ENCODE data around the gene COA5.

Gene COA5, protein sequence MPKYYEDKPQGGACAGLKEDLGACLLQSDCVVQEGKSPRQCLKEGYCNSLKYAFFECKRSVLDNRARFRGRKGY

DNA sequence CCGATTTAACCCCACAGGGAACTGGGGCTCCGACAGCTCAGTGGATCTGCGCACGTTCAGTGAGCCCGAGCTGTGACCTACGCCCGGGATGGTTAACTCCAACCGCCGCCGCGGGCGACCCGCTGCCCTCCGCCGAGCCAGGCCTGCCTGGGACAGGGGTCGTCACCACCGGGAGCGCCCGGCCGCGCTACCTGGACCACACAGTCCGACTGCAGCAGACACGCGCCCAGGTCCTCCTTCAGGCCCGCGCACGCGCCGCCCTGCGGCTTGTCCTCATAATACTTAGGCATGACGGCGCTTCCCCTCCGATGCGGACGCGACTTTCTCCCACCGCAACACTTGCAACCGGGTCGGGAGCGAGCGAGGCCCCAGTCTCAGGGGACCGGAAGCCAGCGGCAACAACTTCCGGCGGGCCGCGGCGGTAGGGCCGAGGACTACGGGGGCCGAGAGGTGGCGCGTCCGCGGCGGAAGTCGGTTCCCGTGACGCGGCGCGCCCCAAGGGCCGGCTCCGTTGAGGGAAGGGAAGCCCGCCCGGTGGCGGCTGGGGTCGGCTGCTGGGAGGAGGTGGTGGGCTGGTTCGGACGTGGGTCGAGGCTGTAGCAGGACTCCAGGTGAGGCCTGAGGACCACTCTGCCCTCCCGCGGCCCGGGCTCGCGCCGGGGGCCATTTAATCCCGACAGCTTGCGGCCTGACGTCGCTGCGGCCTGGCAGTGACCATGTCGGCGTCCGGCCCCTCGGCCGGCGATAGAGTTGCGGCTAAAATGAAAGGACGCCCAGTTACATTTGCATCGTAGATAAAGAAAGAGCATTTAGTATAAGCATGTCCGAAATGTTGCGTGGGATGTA is at the start of gene COA5, which contains the start of gene UNC50:
COA5 (minus strand) TSS at position 397 of the 846 bp plus-strand sequence; CDS start at position 290, 107 bp downstream.
UNC50 (plus strand) TSS at position 474 of the 846 bp plus-strand sequence. CDS start 1,171 bp downstream, outside the sequence.
- Histone ChIP-seq H3K4me1 (ENCODE audit: control insufficient read depth, insufficient read depth, low read length) (peaks cover 33% of the 10 kb centered on the region), H3K9me3 (ENCODE audit: control insufficient read depth, low read length) (no peaks in the 10 kb centered on the region), H3K9ac (ENCODE audit: low read length) (peak within 1 kb of the TSS; percentile 98), H3K4me3 (ENCODE audit: low read length) (peak within 1 kb of the TSS; percentile 92), H3K36me3 (ENCODE audit: control insufficient read depth, insufficient read depth, low read length, severe bottlenecking) (peaks cover 38% of the 10 kb centered on the region), H3K27me3 (replicated peaks; ENCODE audit: control insufficient read depth, insufficient read depth, low read length) (no peaks in the 10 kb centered on the region)
- DNase-seq (ENCODE audit: low read depth): peak; percentile 97

DNA sequence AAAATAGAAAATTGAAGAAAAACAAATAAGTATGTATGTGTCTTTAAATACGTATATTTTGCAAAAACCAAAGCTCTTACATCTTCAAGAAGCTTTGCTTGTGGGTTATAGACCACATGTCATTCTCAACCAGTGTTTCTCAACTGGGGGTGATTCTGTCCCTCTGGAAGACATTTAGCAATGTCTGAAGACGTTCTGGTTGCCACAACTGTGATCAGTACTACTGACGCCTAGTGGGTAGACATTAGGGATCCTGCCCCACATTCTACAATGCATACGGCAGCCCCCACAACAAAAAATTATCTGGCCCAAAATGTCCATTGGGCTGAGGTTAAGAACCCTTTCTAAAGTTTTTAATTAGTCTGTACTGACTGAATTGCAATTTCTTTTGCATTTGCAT is 48.5 kb upstream of the COA5 start:
- no peak overlapping the region for H3K9ac ChIP-seq (ENCODE audit: low read length)
- H3K4me3 ChIP-seq (ENCODE audit: low read length): no peak overlapping the region
- peaks cover 7% of the 10 kb centered on the region for H3K9me3 ChIP-seq (ENCODE audit: control insufficient read depth, low read length)
- no peak for DNase-seq (ENCODE audit: low read depth)
- no peaks in the 10 kb centered on the region for H3K36me3 ChIP-seq (ENCODE audit: control insufficient read depth, insufficient read depth, low read length, severe bottlenecking)
- no peaks in the 10 kb centered on the region for H3K4me1 ChIP-seq (ENCODE audit: control insufficient read depth, insufficient read depth, low read length)
- H3K27me3 ChIP-seq (replicated peaks; ENCODE audit: control insufficient read depth, insufficient read depth, low read length): no peaks in the 10 kb centered on the region

DNA sequence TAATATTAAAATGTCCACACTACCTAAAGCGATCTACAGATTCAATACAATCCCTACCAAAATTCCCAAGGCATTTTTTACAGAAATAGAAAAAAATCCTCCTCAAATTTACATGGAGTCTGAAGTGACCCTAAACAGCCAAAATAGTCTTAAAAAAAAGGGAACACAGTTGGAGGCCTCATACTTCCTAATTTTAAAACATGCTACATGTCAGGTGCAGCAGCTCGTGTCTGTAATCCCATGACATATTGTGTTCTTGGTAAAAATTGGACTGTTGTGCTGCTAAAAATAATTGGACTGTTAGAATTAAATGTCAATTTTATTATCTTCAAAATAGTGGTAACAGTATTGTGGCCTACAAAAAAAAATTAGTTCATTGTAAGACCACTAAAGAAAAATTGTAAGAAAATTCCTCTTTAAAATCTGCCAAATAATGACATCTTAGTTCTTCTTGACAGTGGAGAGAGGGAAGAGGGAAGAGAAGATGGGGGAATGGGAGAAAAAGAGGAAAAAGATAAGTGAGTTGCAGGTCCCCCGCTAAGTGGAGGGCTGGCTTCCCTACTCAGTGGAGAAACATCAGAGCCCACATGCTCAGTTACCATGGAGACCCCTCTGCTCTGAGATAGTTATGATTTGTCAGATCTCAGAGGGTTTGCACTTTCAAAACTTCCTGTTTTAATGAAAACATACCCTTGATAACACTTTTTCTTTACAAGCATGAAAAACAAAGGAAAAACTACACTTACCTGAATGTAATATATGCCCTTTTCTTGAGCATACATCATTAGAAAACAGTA is 46.6 kb upstream of the COA5 start:
- DNase-seq (ENCODE audit: low read depth): no peak
- H3K36me3 ChIP-seq (ENCODE audit: control insufficient read depth, insufficient read depth, low read length, severe bottlenecking): no peaks in the 10 kb centered on the region
- no peaks in the 10 kb centered on the region for H3K9me3 ChIP-seq (ENCODE audit: control insufficient read depth, low read length)
- H3K4me3 ChIP-seq (ENCODE audit: low read length): no peak overlapping the region
- no peak overlapping the region for H3K9ac ChIP-seq (ENCODE audit: low read length)
- H3K4me1 ChIP-seq (ENCODE audit: control insufficient read depth, insufficient read depth, low read length): no peaks in the 10 kb centered on the region
- no peaks in the 10 kb centered on the region for H3K27me3 ChIP-seq (replicated peaks; ENCODE audit: control insufficient read depth, insufficient read depth, low read length)

DNA sequence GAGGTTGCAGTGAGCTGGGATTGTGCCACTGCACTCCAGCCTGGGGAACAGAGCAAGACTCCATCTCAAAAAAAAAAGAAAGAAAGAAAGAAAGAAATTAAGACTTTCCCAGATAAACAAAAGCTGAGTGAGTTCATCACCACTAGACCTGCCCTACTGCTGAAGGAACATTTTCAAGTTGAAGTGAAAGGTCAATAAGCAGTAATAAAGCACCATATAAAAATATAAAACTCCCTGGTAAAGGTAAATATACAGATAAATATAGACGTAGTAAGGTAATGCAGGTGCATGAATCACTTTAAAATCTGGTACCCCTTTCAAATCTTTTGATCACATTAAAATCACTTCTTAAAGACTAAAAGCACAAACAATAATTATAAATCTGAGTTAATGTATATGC is 42.7 kb upstream of the COA5 start:
- Histone ChIP-seq H3K4me1 (ENCODE audit: control insufficient read depth, insufficient read depth, low read length) (no peaks in the 10 kb centered on the region), H3K4me3 (ENCODE audit: low read length) (no peak overlapping the region), H3K9ac (ENCODE audit: low read length) (no peak overlapping the region), H3K9me3 (ENCODE audit: control insufficient read depth, low read length) (no peaks in the 10 kb centered on the region), H3K27me3 (replicated peaks; ENCODE audit: control insufficient read depth, insufficient read depth, low read length) (no peaks in the 10 kb centered on the region), H3K36me3 (ENCODE audit: control insufficient read depth, insufficient read depth, low read length, severe bottlenecking) (no peaks in the 10 kb centered on the region)
- DNase-seq (ENCODE audit: low read depth): no peak

DNA sequence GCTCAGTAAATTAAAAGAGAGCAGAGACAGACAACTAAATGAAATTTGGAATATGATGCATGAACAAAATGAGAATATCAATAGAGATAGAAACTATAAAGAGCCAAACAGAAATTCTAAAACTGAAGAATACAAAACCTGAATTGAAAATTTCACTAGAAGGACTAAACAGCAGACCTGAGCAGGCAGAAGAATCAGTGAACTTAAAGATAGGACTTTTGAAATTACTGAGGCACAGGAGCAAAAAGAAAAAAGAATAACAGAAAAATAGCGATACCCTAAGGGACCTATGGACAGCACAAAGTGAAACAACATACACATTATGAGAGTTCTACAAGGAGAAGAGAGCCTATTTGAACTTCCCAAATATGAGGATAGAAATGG is 41.7 kb upstream of the COA5 start:
- H3K4me1 ChIP-seq (ENCODE audit: control insufficient read depth, insufficient read depth, low read length): no peaks in the 10 kb centered on the region
- H3K4me3 ChIP-seq (ENCODE audit: low read length): no peak overlapping the region
- no peak for DNase-seq (ENCODE audit: low read depth)
- H3K36me3 ChIP-seq (ENCODE audit: control insufficient read depth, insufficient read depth, low read length, severe bottlenecking): no peaks in the 10 kb centered on the region
- no peak overlapping the region for H3K9ac ChIP-seq (ENCODE audit: low read length)
- H3K27me3 ChIP-seq (replicated peaks; ENCODE audit: control insufficient read depth, insufficient read depth, low read length): no peaks in the 10 kb centered on the region
- no peaks in the 10 kb centered on the region for H3K9me3 ChIP-seq (ENCODE audit: control insufficient read depth, low read length)

DNA sequence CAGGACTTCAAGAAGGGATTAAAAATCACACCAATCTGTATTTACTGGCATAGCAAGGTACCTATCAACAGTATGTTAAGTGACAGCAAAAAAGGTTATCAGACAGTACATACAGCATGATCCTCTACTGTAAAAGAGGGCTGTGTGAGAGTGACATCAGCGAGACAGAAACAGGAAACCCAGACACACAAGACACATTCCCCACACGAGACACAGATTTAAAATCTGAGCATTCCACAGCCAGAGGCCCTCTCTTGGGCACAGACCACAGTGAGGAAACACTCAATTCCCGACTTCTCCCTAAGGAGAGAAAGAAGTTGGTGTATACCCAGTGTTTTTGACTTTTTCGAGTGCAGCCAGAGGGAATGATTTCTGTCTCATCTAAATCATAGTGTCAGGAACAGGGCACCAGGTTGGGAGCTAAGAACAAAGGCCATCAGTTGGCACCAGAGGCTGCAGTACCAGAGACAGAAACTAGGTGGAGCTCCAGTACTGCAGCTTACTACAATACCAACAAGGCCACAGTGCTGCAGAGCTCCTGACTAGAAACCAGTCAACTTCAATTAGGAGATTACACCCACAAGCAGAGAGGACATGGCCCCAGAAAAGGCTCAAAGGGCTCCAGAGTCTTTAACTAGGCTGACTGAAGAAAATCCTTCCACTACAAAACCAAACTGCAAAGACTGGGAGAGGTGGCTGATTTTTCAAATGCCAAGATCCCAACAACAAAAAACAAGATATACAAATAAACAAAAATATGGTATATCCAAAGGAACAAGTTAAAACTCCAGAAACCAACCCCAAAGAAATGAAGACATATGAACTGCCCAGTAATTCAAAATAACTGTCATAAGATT is 41.1 kb upstream of the COA5 start:
- no peak overlapping the region for H3K4me3 ChIP-seq (ENCODE audit: low read length)
- H3K36me3 ChIP-seq (ENCODE audit: control insufficient read depth, insufficient read depth, low read length, severe bottlenecking): no peaks in the 10 kb centered on the region
- H3K9ac ChIP-seq (ENCODE audit: low read length): no peak overlapping the region
- H3K4me1 ChIP-seq (ENCODE audit: control insufficient read depth, insufficient read depth, low read length): no peaks in the 10 kb centered on the region
- H3K9me3 ChIP-seq (ENCODE audit: control insufficient read depth, low read length): no peaks in the 10 kb centered on the region
- peak; percentile 87 for DNase-seq (ENCODE audit: low read depth)
- H3K27me3 ChIP-seq (replicated peaks; ENCODE audit: control insufficient read depth, insufficient read depth, low read length): no peaks in the 10 kb centered on the region

DNA sequence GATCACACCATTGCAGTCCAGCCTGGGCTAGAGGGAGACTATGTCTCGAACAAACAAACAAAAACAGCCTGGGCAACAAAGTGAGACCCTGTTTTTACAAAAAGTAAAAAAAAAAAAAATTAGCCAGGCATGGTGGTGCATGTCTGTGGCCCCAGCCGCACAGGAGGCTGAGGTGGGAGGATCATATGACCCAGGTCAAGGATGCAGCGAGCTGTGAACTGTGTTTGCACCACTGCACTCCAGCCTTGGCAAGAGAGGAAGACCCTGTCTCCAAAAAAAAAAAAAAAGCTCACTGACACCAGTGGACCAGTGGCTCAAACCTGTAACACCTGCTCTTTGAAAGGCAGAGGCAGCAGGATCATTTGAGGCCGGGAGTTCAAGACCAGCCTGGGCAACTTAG is 40.1 kb upstream of the COA5 start:
- no peak for DNase-seq (ENCODE audit: low read depth)
- Histone ChIP-seq H3K9me3 (ENCODE audit: control insufficient read depth, low read length) (no peaks in the 10 kb centered on the region), H3K36me3 (ENCODE audit: control insufficient read depth, insufficient read depth, low read length, severe bottlenecking) (no peaks in the 10 kb centered on the region), H3K27me3 (replicated peaks; ENCODE audit: control insufficient read depth, insufficient read depth, low read length) (no peaks in the 10 kb centered on the region), H3K9ac (ENCODE audit: low read length) (no peak overlapping the region), H3K4me3 (ENCODE audit: low read length) (no peak overlapping the region), H3K4me1 (ENCODE audit: control insufficient read depth, insufficient read depth, low read length) (no peaks in the 10 kb centered on the region)

DNA sequence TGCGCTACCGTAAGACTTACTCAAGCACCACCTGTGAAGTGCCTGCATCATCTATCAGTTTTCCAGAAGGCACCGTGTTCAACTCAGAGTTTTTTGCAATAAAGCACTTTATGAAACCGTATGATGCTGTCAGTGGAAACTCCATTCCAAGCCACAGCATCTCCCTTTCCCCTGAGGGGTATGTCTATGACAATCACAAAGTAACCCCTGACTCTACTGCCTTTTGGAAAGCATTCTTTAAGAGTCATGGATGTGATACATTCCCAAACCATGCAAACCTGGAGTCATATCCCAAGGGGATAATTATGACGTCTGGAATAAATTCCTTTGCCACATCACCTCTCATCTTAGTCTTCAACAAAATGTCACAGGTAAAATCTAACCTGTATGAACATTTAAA is 39.3 kb upstream of the COA5 start:
- no peaks in the 10 kb centered on the region for H3K36me3 ChIP-seq (ENCODE audit: control insufficient read depth, insufficient read depth, low read length, severe bottlenecking)
- no peaks in the 10 kb centered on the region for H3K9me3 ChIP-seq (ENCODE audit: control insufficient read depth, low read length)
- no peak overlapping the region for H3K4me3 ChIP-seq (ENCODE audit: low read length)
- H3K9ac ChIP-seq (ENCODE audit: low read length): no peak overlapping the region
- no peaks in the 10 kb centered on the region for H3K4me1 ChIP-seq (ENCODE audit: control insufficient read depth, insufficient read depth, low read length)
- no peak for DNase-seq (ENCODE audit: low read depth)
- H3K27me3 ChIP-seq (replicated peaks; ENCODE audit: control insufficient read depth, insufficient read depth, low read length): no peaks in the 10 kb centered on the region

DNA sequence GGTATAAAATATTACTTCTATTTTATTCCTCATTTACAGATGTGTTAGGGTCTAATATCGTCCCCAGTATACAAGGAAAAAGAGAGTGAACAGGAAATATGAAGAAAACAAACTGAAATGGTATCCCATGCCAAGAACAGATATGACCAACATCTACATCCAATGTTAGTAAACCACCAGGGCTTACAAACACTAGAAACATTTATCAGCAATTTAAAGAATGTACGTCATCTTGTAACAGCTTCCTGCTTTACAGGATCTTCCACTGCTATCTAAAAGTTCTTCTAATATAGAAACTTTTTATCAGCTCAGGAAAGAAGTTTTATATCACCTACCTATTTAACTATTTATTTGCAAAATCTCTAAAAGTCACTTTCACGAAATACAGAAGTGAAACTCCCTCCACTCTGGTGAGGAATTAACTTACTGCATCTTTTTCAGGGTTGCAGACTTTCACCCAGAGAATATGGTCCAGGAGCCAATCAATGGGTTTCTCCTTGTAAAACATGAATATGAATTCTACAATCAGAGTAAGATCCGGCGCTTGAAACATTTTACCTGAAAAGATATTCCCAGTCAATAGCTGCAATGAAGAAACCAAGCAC is 35.3 kb upstream of the COA5 start:
- Histone ChIP-seq H3K4me1 (ENCODE audit: control insufficient read depth, insufficient read depth, low read length) (no peaks in the 10 kb centered on the region), H3K9ac (ENCODE audit: low read length) (no peak overlapping the region), H3K4me3 (ENCODE audit: low read length) (no peak overlapping the region), H3K36me3 (ENCODE audit: control insufficient read depth, insufficient read depth, low read length, severe bottlenecking) (no peaks in the 10 kb centered on the region), H3K9me3 (ENCODE audit: control insufficient read depth, low read length) (no peaks in the 10 kb centered on the region), H3K27me3 (replicated peaks; ENCODE audit: control insufficient read depth, insufficient read depth, low read length) (no peaks in the 10 kb centered on the region)
- DNase-seq (ENCODE audit: low read depth): peak; percentile 15

DNA sequence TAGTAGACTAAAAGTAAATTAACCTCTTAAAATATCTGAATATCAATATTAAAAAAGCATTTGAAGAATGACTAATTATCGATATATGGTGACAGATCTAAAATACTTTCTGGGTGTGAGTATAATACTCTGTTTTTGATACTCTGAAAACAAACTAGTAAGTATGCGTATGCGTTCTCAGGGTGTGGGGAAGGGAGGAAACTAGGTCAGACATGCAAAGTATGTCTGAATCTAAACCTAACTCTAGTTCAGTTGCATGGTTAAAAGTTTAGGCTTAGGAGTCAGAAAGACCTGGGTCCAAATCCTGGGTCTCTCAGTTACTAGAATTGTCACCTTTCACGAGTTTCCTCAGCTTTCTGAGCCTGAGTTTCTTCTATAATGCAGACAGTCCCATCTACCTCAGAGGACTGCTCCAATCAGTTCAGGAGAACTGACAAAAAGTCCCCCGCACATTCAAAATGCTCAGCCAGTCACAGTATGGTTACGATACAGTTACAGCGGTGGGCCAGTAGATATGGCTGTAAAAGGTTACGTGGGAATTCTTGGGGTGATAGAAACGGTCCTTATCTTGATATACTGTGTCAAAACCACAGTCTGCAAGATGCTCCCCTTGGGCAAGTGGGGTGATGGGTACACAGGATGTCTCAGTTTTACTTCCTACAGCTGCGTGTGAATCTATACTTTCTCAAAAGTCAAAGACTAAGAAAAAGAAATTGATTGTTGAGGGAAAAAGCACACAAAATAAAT is 29.3 kb upstream of the COA5 start:
- H3K9ac ChIP-seq (ENCODE audit: low read length): no peak overlapping the region
- no peaks in the 10 kb centered on the region for H3K4me1 ChIP-seq (ENCODE audit: control insufficient read depth, insufficient read depth, low read length)
- H3K27me3 ChIP-seq (replicated peaks; ENCODE audit: control insufficient read depth, insufficient read depth, low read length): peaks cover 3% of the 10 kb centered on the region
- H3K9me3 ChIP-seq (ENCODE audit: control insufficient read depth, low read length): no peaks in the 10 kb centered on the region
- no peak overlapping the region for H3K4me3 ChIP-seq (ENCODE audit: low read length)
- H3K36me3 ChIP-seq (ENCODE audit: control insufficient read depth, insufficient read depth, low read length, severe bottlenecking): no peaks in the 10 kb centered on the region
- no peak for DNase-seq (ENCODE audit: low read depth)
